MCF 10A (cell line): Measurements from ENCODE around the gene DCAF8L2. TPM values are rescaled to one million over a fixed set of nuclear protein-coding genes. Genes with fewer than 3 reads are reported as not detected.
A peak's percentile ranks its signal among the peaks of the same experiment; 100 is the strongest.
"Not testable (repeated sequence)": the region's sequence is repeated elsewhere in the genome, so short reads cannot be mapped to it uniquely, and the experiment has no call there.

Experiments used
- BruUV-seq: library from RNA; stranded (reverse); fragments of 400-500 nt; replicated peaks from 2 replicates; lab custom pipeline; 2021; lab: Mats Ljungman, UMichigan
- CTCF ChIA-PET: fragments of 300-600 bp; sonication (Branson Sonifier 250); formaldehyde crosslinking; extraction: SDS; loops from one replicate; lab custom pipeline; 2021; ENCODE audit warnings: antibody characterized with exemption, inconsistent platforms; lab: Yijun Ruan, JAX
- POLR2A ChIA-PET: fragments of 300-600, 350-650 bp; sonication (Branson Sonifier 250); formaldehyde crosslinking; extraction: SDS; loops from one replicate; lab custom pipeline; 2020; ENCODE audit warnings: antibody characterized with exemption, inconsistent platforms; lab: Yijun Ruan, JAX
- DNase-seq: peaks from one replicate; pipeline ENCODE4 v3.0.0-alpha.2; 2018; ENCODE audit not compliant: unreplicated experiment
- H3K27ac Mint-ChIP-seq: one replicate; pipeline ENCODE4 v1.8.0; 2022; ENCODE audit warnings: mild to moderate bottlenecking, low read depth, mixed read lengths; ENCODE audit not compliant: unreplicated experiment
- H3K27me3 Mint-ChIP-seq: one replicate; pipeline ENCODE4 v1.8.0; 2022; ENCODE audit warnings: mixed read lengths; ENCODE audit not compliant: insufficient read depth, unreplicated experiment
- H3K36me3 Mint-ChIP-seq: one replicate; pipeline ENCODE4 v1.8.0; 2022; ENCODE audit warnings: mild to moderate bottlenecking, moderate library complexity, mixed read lengths; ENCODE audit not compliant: insufficient read depth, unreplicated experiment
- H3K4me1 Mint-ChIP-seq: one replicate; pipeline ENCODE4 v1.8.0; 2022; ENCODE audit warnings: mixed read lengths; ENCODE audit not compliant: insufficient read depth, unreplicated experiment
- H3K4me3 Mint-ChIP-seq: one replicate; pipeline ENCODE4 v1.8.0; 2022; ENCODE audit warnings: mild to moderate bottlenecking, moderate library complexity, mixed read lengths; ENCODE audit not compliant: unreplicated experiment
- H3K9me3 Mint-ChIP-seq: one replicate; pipeline ENCODE4 v1.8.0; 2022; ENCODE audit warnings: mixed read lengths; ENCODE audit not compliant: unreplicated experiment
- intact Hi-C: fragments of 100-400 bp; cut with micrococcal nuclease; formaldehyde crosslinking; loops from 2 replicates; pipeline ENCODE4 v1.14.1; 2022
- total RNA-seq: library from RNA; stranded (reverse); gene quantifications from 2 replicates; pipeline ENCODE4 v1.2.3, GENCODE V29; 2022
- TF ChIP-seq, protein P1 (sequence below): fragments of 200-600 bp; IDR thresholded peaks from one replicate; pipeline ENCODE4 v1.8.0; 2022; ENCODE audit warnings: antibody characterized with exemption, mild to moderate bottlenecking; ENCODE audit not compliant: unreplicated experiment

Gene DCAF8L2
- total RNA-seq, 1 experiment from 2014 or later, result not detected

DNA sequence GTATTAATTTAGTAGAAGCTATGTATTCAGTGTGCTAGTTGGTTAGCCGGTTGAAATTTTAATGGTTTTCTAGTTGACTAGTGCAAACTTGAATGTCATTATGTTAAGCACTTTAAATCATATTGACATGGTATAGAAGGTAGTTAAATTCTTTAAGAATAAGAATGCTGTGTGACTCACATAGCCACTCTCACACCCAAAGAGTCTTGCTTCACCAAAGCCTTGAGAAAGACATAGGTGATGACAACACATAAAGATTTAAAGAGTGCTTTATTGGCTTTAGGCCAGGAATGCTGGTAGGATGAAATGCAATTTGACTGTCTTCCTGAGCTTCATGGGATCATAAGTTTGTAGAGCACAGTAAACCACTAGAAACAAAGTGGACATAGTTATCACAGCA, 85.3 kb downstream of the DCAF8L2 start:
- no peaks in the 10 kb centered on the region for H3K36me3 Mint-ChIP-seq
- DNase-seq, result peak; percentile 93
- peaks cover 13% of the 10 kb centered on the region for H3K4me1 Mint-ChIP-seq
- peaks cover 8% of the 10 kb centered on the region for H3K9me3 Mint-ChIP-seq
- H3K27me3 Mint-ChIP-seq, result no peaks in the 10 kb centered on the region
- POLR2A ChIA-PET, result interaction anchor here (1.2 to 1.5 kb wide), 2 partner anchors 44 to 52 kb away, joined by 3 to 4 read pairs; no protein-coding TSS in a partner anchor
- CTCF ChIA-PET, result interaction anchor here (1.3 to 1.4 kb wide), 2 partner anchors 12 to 1333 kb away, joined by 3 read pairs; no protein-coding TSS in a partner anchor
- peak overlapping the region; percentile 42 for H3K27ac Mint-ChIP-seq
- TF ChIP-seq, protein P1, sequence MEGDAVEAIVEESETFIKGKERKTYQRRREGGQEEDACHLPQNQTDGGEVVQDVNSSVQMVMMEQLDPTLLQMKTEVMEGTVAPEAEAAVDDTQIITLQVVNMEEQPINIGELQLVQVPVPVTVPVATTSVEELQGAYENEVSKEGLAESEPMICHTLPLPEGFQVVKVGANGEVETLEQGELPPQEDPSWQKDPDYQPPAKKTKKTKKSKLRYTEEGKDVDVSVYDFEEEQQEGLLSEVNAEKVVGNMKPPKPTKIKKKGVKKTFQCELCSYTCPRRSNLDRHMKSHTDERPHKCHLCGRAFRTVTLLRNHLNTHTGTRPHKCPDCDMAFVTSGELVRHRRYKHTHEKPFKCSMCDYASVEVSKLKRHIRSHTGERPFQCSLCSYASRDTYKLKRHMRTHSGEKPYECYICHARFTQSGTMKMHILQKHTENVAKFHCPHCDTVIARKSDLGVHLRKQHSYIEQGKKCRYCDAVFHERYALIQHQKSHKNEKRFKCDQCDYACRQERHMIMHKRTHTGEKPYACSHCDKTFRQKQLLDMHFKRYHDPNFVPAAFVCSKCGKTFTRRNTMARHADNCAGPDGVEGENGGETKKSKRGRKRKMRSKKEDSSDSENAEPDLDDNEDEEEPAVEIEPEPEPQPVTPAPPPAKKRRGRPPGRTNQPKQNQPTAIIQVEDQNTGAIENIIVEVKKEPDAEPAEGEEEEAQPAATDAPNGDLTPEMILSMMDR, result no peak
- no peak overlapping the region for H3K4me3 Mint-ChIP-seq
- intact Hi-C loops, result no loop called here
- BruUV-seq, result no TSS peak

- ChIA-PET CTCF (interaction anchor here (0.9 to 1.3 kb wide), 3 partner anchors 10 to 124 kb away, joined by 3 to 5 read pairs (median 4); no protein-coding TSS in a partner anchor), POLR2A (no interaction called here)
- H3K27me3 Mint-ChIP-seq, result no peaks in the 10 kb centered on the region
- peak; percentile 10 for DNase-seq
- no peak overlapping the region for H3K4me3 Mint-ChIP-seq
- H3K9me3 Mint-ChIP-seq, result peaks cover 8% of the 10 kb centered on the region
- no peaks in the 10 kb centered on the region for H3K36me3 Mint-ChIP-seq
- H3K27ac Mint-ChIP-seq, result no peak overlapping the region
- peaks cover 13% of the 10 kb centered on the region for H3K4me1 Mint-ChIP-seq
- intact Hi-C loops, result no loop called here
- TF ChIP-seq, protein P1, result no peak
- BruUV-seq, result no TSS peak
These were observed 89.1 kb downstream of the DCAF8L2 start for GRCh38 chrX:27679281-27679680.

GRCh38 chrX:27680726-27681125, 90.6 kb downstream of the DCAF8L2 start:
- Mint-ChIP-seq H3K27ac (no peak overlapping the region), H3K27me3 (no peaks in the 10 kb centered on the region), H3K4me3 (no peak overlapping the region), H3K9me3 (peaks cover 8% of the 10 kb centered on the region), H3K36me3 (no peaks in the 10 kb centered on the region), H3K4me1 (peaks cover 4% of the 10 kb centered on the region)
- ChIA-PET POLR2A (no interaction called here), CTCF (interaction anchor here (1.1 kb wide), 1 partner anchor 58 kb away, joined by 3 read pairs; no protein-coding TSS in a partner anchor)
- TF ChIP-seq, protein P1, result no peak
- BruUV-seq, result no TSS peak
- no peak for DNase-seq
- intact Hi-C loops, result loop anchor here (5.0 kb wide), 3 partner anchors 38 to 123 kb away; no protein-coding TSS in a partner anchor

DNA sequence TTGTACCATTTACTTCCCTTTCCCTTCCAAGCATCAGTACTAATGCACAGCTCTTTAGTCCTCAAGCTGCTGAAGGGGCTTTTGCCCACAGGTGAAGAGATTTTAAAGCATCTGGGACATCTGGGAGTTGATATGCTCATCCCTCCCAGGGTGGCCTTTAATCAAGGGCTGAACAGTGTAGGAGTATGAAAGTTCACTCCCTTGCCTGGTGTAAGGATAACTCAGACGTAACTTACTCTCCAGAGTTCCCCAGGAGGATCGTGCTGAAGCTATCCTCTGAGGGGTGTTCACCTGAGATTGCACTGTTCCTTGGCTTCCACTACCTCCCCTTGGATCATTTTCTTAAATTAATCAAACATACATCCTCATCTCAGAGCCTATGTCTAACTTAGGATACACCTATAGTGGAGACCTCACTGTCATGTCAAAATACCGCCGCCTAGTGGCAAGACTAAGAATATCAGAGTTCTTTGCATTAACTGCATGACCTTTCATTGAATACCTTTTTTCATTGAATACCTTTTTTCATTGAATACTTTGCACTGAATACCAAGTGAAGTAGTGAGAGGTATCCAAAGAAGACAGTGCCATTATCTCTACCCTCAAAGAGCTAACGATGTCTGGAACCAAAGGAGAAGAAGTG, 93.5 kb downstream of the DCAF8L2 start:
- H3K27ac Mint-ChIP-seq, H3K4me3 Mint-ChIP-seq, H3K36me3 Mint-ChIP-seq, H3K4me1 Mint-ChIP-seq, BruUV-seq, POLR2A ChIA-PET, H3K9me3 Mint-ChIP-seq, H3K27me3 Mint-ChIP-seq: not testable (repeated sequence)
- intact Hi-C loops, result loop anchor here (1.0 to 5.0 kb wide), 4 partner anchors 41 to 126 kb away; no protein-coding TSS in a partner anchor
- CTCF ChIA-PET, result interaction anchor here (0.6 to 2.8 kb wide), 16 partner anchors 9 to 1474 kb away, joined by 3 to 13 read pairs (median 4); no protein-coding TSS in a partner anchor
- TF ChIP-seq, protein P1, result peak; percentile 50
- DNase-seq, result peak; percentile 68
